ENCODE data around the gene TMEM117. TPM values are rescaled to one million over a fixed set of nuclear protein-coding genes. Genes with fewer than 3 reads are reported as not detected.

The TMEM117 gene
- total and polyA plus RNA-seq, 2 donors (not counting 1 experiment from before 2014, with no cell fraction given): 2.0 to 10.4 TPM

GRCh38 chr12:44046732-44047417 lies 211.0 kb downstream of the TMEM117 start:
- POLR2A ChIA-PET: no interaction called here
- H3K9me3 Mint-ChIP-seq (ENCODE audit: insufficient read depth): no peaks in the 10 kb centered on the region
- H3K4me3 Mint-ChIP-seq: no peak overlapping the region
- no peak for DNase-seq
- no peaks in the 10 kb centered on the region for H3K79me2 ChIP-seq (ENCODE audit: control insufficient read depth, insufficient read depth, low read length)
- TF ChIP-seq EZH2 (IDR thresholded peaks at IDR 0.05; ENCODE audit: borderline replicate concordance, insufficient read depth, low read depth, low read length, poor library complexity, severe bottlenecking): no peak
- no peak for TF ChIP-seq CTCF (IDR thresholded peaks at IDR 0.05)
- WGBS (ENCODE audit: insufficient coverage): no CpG with 5 or more reads among the region's 3 CpGs
- no peak overlapping the region for H3K4me2 ChIP-seq (replicated peaks; ENCODE audit: low read depth, low read length, poor library complexity, severe bottlenecking)
- intact Hi-C loops (cut with micrococcal nuclease): no loop called here
- ATAC-seq (ENCODE audit: low read depth): no peak
- no peaks in the 10 kb centered on the region for H3K4me1 ChIP-seq (ENCODE audit: control insufficient read depth in 2 of 2, insufficient read depth in 2 of 2, low read length in 2 of 2)
- H3K27ac Mint-ChIP-seq: no peak overlapping the region
- no peak overlapping the region for H3K27ac ChIP-seq (ENCODE audit: low read length in 2 of 2)
- CTCF ChIA-PET: no interaction called here
- no peaks in the 10 kb centered on the region for H3K27me3 Mint-ChIP-seq
- H3K4me3 ChIP-seq (ENCODE audit: control extremely low read depth in 1 of 5, extremely low read depth in 1 of 5, insufficient read depth in 1 of 5, low read depth in 2 of 5, low read length in 4 of 5): no peak overlapping the region
- no peaks in the 10 kb centered on the region for H4K20me1 ChIP-seq (ENCODE audit: control insufficient read depth, insufficient read depth, low read length, poor library complexity, severe bottlenecking)
- no peaks in the 10 kb centered on the region for H3K36me3 ChIP-seq (replicated peaks in 1 of 2; ENCODE audit: control extremely low read depth in 1 of 2, control insufficient read depth in 1 of 2, extremely low read depth in 1 of 2, insufficient read depth in 2 of 2, low read length in 1 of 2)
- no peaks in the 10 kb centered on the region for H3K27me3 ChIP-seq (replicated peaks in 1 of 4; ENCODE audit: control extremely low read depth in 1 of 4, control insufficient read depth in 3 of 4, insufficient read depth in 4 of 4, low read length in 3 of 4)
- H3K4me1 Mint-ChIP-seq: no peaks in the 10 kb centered on the region
- H3K9me3 ChIP-seq (ENCODE audit: control extremely low read depth in 1 of 3, control insufficient read depth in 2 of 3, insufficient read depth in 1 of 3, low read length in 2 of 3): peaks cover 0 to 1% (median 0%) of the 10 kb centered on the region in 3 donors
- no peak overlapping the region for H2AFZ ChIP-seq (ENCODE audit: insufficient read depth, low read depth, low read length, poor library complexity, severe bottlenecking)
- no peak overlapping the region for H3K9ac ChIP-seq (ENCODE audit: low read length)

- POLR2A ChIA-PET: no interaction called here
- TF ChIP-seq EZH2 (IDR thresholded peaks at IDR 0.05; ENCODE audit: borderline replicate concordance, insufficient read depth, low read depth, low read length, poor library complexity, severe bottlenecking): no peak
- no peak for TF ChIP-seq CTCF (IDR thresholded peaks at IDR 0.05)
These were observed 216.7 kb downstream of the TMEM117 start for GRCh38 chr12:44052554-44052953.

More at GRCh38 chr12:44052554-44052953, 216.7 kb downstream of the TMEM117 start:
- no peaks in the 10 kb centered on the region for H3K27me3 ChIP-seq (replicated peaks in 1 of 4; ENCODE audit: control extremely low read depth in 1 of 4, control insufficient read depth in 3 of 4, insufficient read depth in 4 of 4, low read length in 3 of 4)
- no peaks in the 10 kb centered on the region for H3K27me3 Mint-ChIP-seq
- CTCF ChIA-PET: no interaction called here
- no peaks in the 10 kb centered on the region for H4K20me1 ChIP-seq (ENCODE audit: control insufficient read depth, insufficient read depth, low read length, poor library complexity, severe bottlenecking)
- no peaks in the 10 kb centered on the region for H3K4me1 ChIP-seq (ENCODE audit: control insufficient read depth in 2 of 2, insufficient read depth in 2 of 2, low read length in 2 of 2)
- intact Hi-C loops (cut with micrococcal nuclease): no loop called here
- WGBS (ENCODE audit: insufficient coverage): 84% methylated on average over 3 of the region's 4 CpGs
- no peak overlapping the region for H3K4me2 ChIP-seq (replicated peaks; ENCODE audit: low read depth, low read length, poor library complexity, severe bottlenecking)
- no peak for DNase-seq
- no peak overlapping the region for H3K4me3 Mint-ChIP-seq
- peaks cover 0 to 1% (median 0%) of the 10 kb centered on the region in 3 donors for H3K9me3 ChIP-seq (ENCODE audit: control extremely low read depth in 1 of 3, control insufficient read depth in 2 of 3, insufficient read depth in 1 of 3, low read length in 2 of 3)
- no peak overlapping the region for H3K9ac ChIP-seq (ENCODE audit: low read length)
- no peaks in the 10 kb centered on the region for H3K36me3 ChIP-seq (replicated peaks in 1 of 2; ENCODE audit: control extremely low read depth in 1 of 2, control insufficient read depth in 1 of 2, extremely low read depth in 1 of 2, insufficient read depth in 2 of 2, low read length in 1 of 2)
- H2AFZ ChIP-seq (ENCODE audit: insufficient read depth, low read depth, low read length, poor library complexity, severe bottlenecking): no peak overlapping the region
- no peaks in the 10 kb centered on the region for H3K4me1 Mint-ChIP-seq
- H3K27ac ChIP-seq (ENCODE audit: low read length in 2 of 2): no peak overlapping the region
- no peaks in the 10 kb centered on the region for H3K79me2 ChIP-seq (ENCODE audit: control insufficient read depth, insufficient read depth, low read length)
- no peak overlapping the region for H3K27ac Mint-ChIP-seq
- H3K9me3 Mint-ChIP-seq (ENCODE audit: insufficient read depth): no peaks in the 10 kb centered on the region
- H3K4me3 ChIP-seq (ENCODE audit: control extremely low read depth in 1 of 5, extremely low read depth in 1 of 5, insufficient read depth in 1 of 5, low read depth in 2 of 5, low read length in 4 of 5): no peak overlapping the region
- ATAC-seq (ENCODE audit: low read depth): no peak

All from B cell (primary cell).